IPS DF 4.7 (cell line): Measurements from ENCODE around the gene MT1G.
"Not testable (repeated sequence)": the region's sequence is repeated elsewhere in the genome, so short reads cannot be mapped to it uniquely, and the experiment has no call there.

Source experiments
- DNase-seq: peaks from one replicate; pipeline ENCODE4 v3.0.0-alpha.2; 2013; ENCODE audit warnings: low spot score; ENCODE audit errors: extremely low read depth

MT1G gene

GRCh38 chr16:56684926-56685590 lies 17.2 kb upstream of the MT1G start:
- no peak for DNase-seq

GRCh38 chr16:56684256-56684925 lies 16.5 kb upstream of the MT1G start:
- DNase-seq: no peak

- DNase-seq: no peak
Observed at GRCh38 chr16:56683424-56684172, 15.7 kb upstream of the MT1G start.

GRCh38 chr16:56682703-56683397 lies 15.0 kb upstream of the MT1G start:
- no peak for DNase-seq

- no peak for DNase-seq
Observed at GRCh38 chr16:56681939-56682702, 14.3 kb upstream of the MT1G start, which contains the start of gene MT1X. TSS of gene MT1X (plus strand) at chr16:56682470. CDS start at chr16:56682541, 71 bp downstream.

- no peak for DNase-seq
Observed at GRCh38 chr16:56679818-56680217, 12.0 kb upstream of the MT1G start.

- no peak for DNase-seq
Observed at GRCh38 chr16:56679078-56679730, 11.3 kb upstream of the MT1G start.

- DNase-seq: no peak
Observed at GRCh38 chr16:56677474-56677873, 9.6 kb upstream of the MT1G start.

GRCh38 chr16:56675685-56676210 lies 7.9 kb upstream of the MT1G start:
- DNase-seq: no peak

GRCh38 chr16:56674570-56674969 lies 6.7 kb upstream of the MT1G start:
- DNase-seq: not testable (repeated sequence)

GRCh38 chr16:56673921-56674320 lies 6.1 kb upstream of the MT1G start:
- DNase-seq: no peak

- DNase-seq: no peak
Observed at GRCh38 chr16:56672761-56673536, 5.1 kb upstream of the MT1G start.

GRCh38 chr16:56672171-56672570 lies 4.3 kb upstream of the MT1G start:
- not testable (repeated sequence) for DNase-seq

- DNase-seq: not testable (repeated sequence)
Observed at GRCh38 chr16:56671691-56672090, 3.8 kb upstream of the MT1G start.

GRCh38 chr16:56670620-56670934 lies 2.7 kb upstream of the MT1G start:
- no peak for DNase-seq

GRCh38 chr16:56669840-56670619 lies 2.2 kb upstream of the MT1G start:
- no peak for DNase-seq

- DNase-seq: no peak
Observed at GRCh38 chr16:56669005-56669839, 1.4 kb upstream of the MT1G start, which contains the start of gene MT1H. TSS of gene MT1H (plus strand) at chr16:56669814. CDS start at chr16:56669885, 71 bp downstream.
